GM20000 (cell line): ENCODE measurements around the gene PRSS27.

ENCODE experiments used
- DNase-seq: peaks from one replicate; pipeline ENCODE4 v3.0.0; 2012; ENCODE audit warnings: low spot score
- CTCF ChIP-seq: IDR thresholded peaks from 2 replicates; pipeline ENCODE4 v1.5.1; 2012; ENCODE audit warnings: mild to moderate bottlenecking, control low read depth; ENCODE audit errors: extremely low read depth, missing control alignments

Gene PRSS27

GRCh38 chr16:2765462-2766404, 45.7 kb upstream of the PRSS27 start:
- no peak for TF ChIP-seq CTCF
- no peak for DNase-seq

DNA sequence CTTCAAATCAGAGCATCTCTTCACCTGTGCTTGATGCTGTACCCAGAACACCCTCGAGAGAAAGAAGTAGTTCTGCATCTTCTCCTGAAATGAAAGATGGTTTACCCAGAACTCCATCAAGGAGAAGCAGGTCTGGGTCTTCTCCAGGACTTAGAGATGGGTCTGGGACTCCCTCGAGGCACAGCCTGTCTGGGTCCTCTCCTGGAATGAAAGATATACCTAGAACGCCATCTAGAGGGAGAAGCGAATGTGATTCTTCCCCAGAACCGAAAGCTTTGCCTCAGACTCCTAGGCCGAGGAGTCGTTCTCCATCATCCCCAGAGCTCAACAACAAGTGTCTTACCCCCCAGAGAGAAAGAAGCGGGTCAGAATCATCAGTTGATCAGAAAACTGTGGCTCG, 44.7 kb upstream of the PRSS27 start:
- no peak for DNase-seq
- no peak for TF ChIP-seq CTCF

DNA sequence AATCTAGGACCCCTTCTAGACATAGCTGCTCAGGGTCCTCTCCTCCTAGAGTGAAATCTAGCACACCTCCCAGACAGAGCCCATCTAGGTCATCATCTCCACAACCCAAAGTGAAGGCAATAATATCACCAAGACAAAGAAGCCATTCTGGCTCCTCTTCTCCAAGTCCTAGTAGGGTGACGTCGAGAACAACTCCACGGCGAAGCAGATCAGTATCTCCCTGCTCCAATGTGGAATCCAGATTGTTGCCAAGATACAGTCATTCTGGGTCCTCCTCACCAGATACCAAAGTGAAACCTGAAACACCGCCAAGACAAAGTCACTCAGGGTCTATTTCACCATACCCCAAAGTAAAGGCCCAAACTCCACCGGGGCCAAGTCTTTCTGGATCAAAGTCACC, 43.1 kb upstream of the PRSS27 start:
- DNase-seq: no peak
- no peak for TF ChIP-seq CTCF

DNA sequence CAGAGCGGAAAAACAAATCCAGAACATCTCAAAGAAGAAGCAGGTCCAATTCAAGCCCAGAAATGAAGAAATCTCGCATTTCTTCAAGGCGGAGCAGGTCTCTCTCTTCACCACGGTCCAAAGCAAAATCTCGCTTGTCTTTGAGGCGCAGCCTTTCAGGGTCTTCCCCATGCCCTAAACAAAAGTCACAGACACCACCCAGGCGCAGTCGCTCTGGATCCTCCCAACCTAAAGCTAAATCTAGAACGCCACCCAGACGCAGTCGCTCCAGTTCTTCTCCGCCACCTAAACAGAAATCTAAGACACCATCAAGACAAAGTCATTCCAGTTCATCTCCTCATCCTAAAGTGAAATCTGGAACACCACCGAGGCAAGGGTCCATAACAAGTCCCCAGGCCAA, 42.7 kb upstream of the PRSS27 start:
- no peak for DNase-seq
- no peak for TF ChIP-seq CTCF

- no peak for TF ChIP-seq CTCF
- no peak for DNase-seq
These were observed 42.0 kb upstream of the PRSS27 start for GRCh38 chr16:2761886-2762583.

DNA sequence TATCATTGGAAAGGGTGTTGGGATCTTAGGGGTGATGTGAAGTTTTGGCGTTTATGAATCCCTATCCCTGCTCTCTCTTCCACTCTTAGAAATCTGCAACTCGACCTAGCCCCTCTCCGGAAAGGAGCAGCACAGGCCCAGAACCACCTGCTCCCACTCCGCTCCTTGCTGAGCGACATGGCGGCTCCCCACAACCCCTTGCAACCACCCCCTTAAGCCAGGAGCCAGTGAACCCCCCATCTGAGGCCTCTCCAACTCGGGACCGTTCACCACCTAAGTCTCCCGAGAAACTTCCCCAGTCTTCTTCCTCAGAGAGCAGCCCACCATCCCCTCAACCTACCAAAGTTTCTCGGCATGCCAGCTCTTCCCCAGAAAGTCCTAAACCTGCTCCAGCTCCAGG, 41.4 kb upstream of the PRSS27 start:
- DNase-seq: no peak
- TF ChIP-seq CTCF: no peak

GRCh38 chr16:2757344-2757743, 37.3 kb upstream of the PRSS27 start:
- no peak for TF ChIP-seq CTCF
- no peak for DNase-seq
